ENCODE results near the gene KIAA0753. TPM values are rescaled to one million over a fixed set of nuclear protein-coding genes. Genes with fewer than 3 reads are reported as not detected.

The KIAA0753 gene
- total and polyA plus RNA-seq, 2 of the 4 experiments (the other 2 are of a cell fraction) = 10.2 to 17.6 TPM

DNA sequence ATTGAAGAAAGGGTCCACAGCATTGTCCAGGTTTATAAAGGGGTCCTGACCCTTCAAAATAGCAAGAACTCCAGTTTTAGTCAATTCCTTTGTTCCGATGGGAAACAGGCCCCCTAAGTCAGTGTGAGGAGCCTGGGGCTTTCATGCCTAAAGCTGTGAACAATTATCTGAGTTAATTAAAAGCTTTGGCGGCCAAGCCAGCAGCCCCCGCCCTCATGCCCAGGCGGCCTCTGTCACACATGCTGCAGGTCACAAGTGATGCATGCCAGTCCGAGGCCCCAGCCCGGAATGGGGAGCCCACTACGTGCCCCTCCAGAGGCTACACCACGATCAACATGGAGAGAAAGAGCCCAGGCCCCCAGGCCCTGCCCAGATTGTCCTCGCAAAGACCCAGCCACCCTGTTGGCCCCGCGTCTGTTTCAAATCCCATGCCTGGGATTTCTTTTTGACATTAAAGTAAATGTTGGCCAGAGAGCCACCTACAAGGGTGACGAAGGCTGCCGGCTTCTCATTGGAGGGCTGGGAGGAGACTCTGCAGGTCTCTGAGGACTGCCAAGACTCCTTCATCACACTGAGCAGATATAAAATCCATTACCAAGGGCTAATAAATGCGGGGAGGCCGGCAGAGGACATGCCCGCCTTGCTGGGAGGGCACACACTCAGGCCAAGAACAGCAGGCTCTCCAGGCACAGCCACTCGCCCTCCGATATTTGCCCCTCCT, 69.6 kb downstream of the KIAA0753 start:
- H3K14ac ChIP-seq (replicated peaks; ENCODE audit: low read depth, low read length) = no peak overlapping the region
- no peak overlapping the region for H3K56ac ChIP-seq (ENCODE audit: extremely low read depth, insufficient read depth, low read length)
- no peak overlapping the region for H2BK120ac ChIP-seq (ENCODE audit: low read depth, low read length)
- H2AK5ac ChIP-seq (ENCODE audit: low read depth, low read length) = no peak overlapping the region
- H3K4ac ChIP-seq (ENCODE audit: low read depth, low read length) = no peak overlapping the region
- DNase-seq (no peak), ATAC-seq (ENCODE audit: low read depth) (no peak)
- POLR2A ChIA-PET (ENCODE audit: unreplicated experiment) = no interaction called here
- H4K8ac ChIP-seq (ENCODE audit: low read depth in 2 of 2, low read length in 2 of 2) = no peak overlapping the region
- intact Hi-C loops (cut with micrococcal nuclease) (no loop called here), in situ Hi-C loops (cut with MboI; ENCODE audit: low sequenced_read_pairs) (no loop called here), dilution Hi-C loops (cut with HindIII; ENCODE audit: low sequenced_read_pairs, unreplicated experiment) (no loop called here)
- H2BK20ac ChIP-seq (ENCODE audit: low read depth, low read length) = no peak overlapping the region
- H3K9ac ChIP-seq (ENCODE audit: low read depth, low read length) = no peak overlapping the region
- H4K20me1 ChIP-seq (ENCODE audit: insufficient read depth, low read length) = no peaks in the 10 kb centered on the region
- no peak overlapping the region for H4K5ac ChIP-seq (ENCODE audit: low read depth, low read length)
- H4K91ac ChIP-seq (ENCODE audit: insufficient read depth, low read depth, low read length) = no peak overlapping the region
- peaks cover 10% of the 10 kb centered on the region; the same call in 1 of the 2 replicates for H3K9me1 ChIP-seq (ENCODE audit: insufficient read depth, low read length)
- no peak overlapping the region for H3K18ac ChIP-seq (ENCODE audit: low read depth, low read length)
- H3K27me3 ChIP-seq (ENCODE audit: control insufficient read depth, insufficient read depth, low read length) = no peaks in the 10 kb centered on the region
- CTCF ChIA-PET = no interaction called here
- peaks cover 0 to 4% of the 10 kb centered on the region in 2 experiments; a peak in 1 of 4 replicates for H3K79me1 ChIP-seq (ENCODE audit: low read depth in 1 of 2, low read length in 2 of 2)
- no peak overlapping the region for H3K27ac ChIP-seq (ENCODE audit: insufficient read depth, low read length)
- no peak overlapping the region for H2AFZ ChIP-seq (replicated peaks; ENCODE audit: low read length, poor library complexity)
- no peak overlapping the region for H2BK15ac ChIP-seq (ENCODE audit: low read depth, low read length)
- no peak overlapping the region for H3K4me3 ChIP-seq (ENCODE audit: insufficient read depth, low read depth, low read length)
- peaks cover 20% of the 10 kb centered on the region for H3K4me1 ChIP-seq (ENCODE audit: control insufficient read depth, insufficient read depth, low read length)
- no peaks in the 10 kb centered on the region for H3K9me3 ChIP-seq (ENCODE audit: control insufficient read depth, insufficient read depth, low read length)
- H2AK9ac ChIP-seq (replicated peaks; ENCODE audit: low read depth, low read length, poor library complexity) = no peak overlapping the region
- no peak overlapping the region for H2BK5ac ChIP-seq (ENCODE audit: low read depth, low read length, poor library complexity, severe bottlenecking)
- H3K4me2 ChIP-seq (ENCODE audit: low read depth, low read length) = no peak overlapping the region
- H3K23ac ChIP-seq (ENCODE audit: low read depth, low read length) = no peak overlapping the region
- 88% methylated on average over 9 of the region's 18 CpGs; no CpG with 5 or more reads in 1 of the 2 experiments for WGBS, 2 experiments (ENCODE audit: extremely low coverage in 2 of 2, insufficient read length in 1 of 2)
- H3K36me3 ChIP-seq (ENCODE audit: control insufficient read depth, insufficient read depth, low read length) = no peaks in the 10 kb centered on the region
- TF ChIP-seq CTCF (conservative IDR thresholded peaks at IDR 0.05; ENCODE audit: low read depth, low read length) = no peak
- no peak for TF ChIP-seq SMC3 (IDR thresholded peaks at IDR 0.05; ENCODE audit: low read depth, low read length)
- no peak for TF ChIP-seq ELK1 (IDR thresholded peaks at IDR 0.05; ENCODE audit: borderline replicate concordance, low read depth, low read length)
- no peak for TF ChIP-seq CHD1 (IDR thresholded peaks at IDR 0.05; ENCODE audit: low read depth, low read length)
- BruUV-seq (replicated peaks) = no TSS peak
